Endodermal cell (in vitro differentiated cells): ENCODE results near the gene CPED1. TPM values are rescaled to one million over a fixed set of nuclear protein-coding genes. Genes with fewer than 3 reads are reported as not detected.

Experiments used
- DNase-seq: peaks from one replicate; pipeline ENCODE4 v3.0.0-alpha.2; 2017
- H3K27ac ChIP-seq: 2 replicates; pipeline ENCODE4 v1.5.1; 2013; ENCODE audit warnings: mild to moderate bottlenecking, low read depth, low read length, moderate library complexity
- H3K27me3 ChIP-seq: 2 replicates; pipeline ENCODE4 v1.6.1; 2013; ENCODE audit warnings: mild to moderate bottlenecking, low read length, moderate library complexity; ENCODE audit not compliant: insufficient read depth, control insufficient read depth, poor library complexity, severe bottlenecking
- H3K36me3 ChIP-seq: 2 replicates; pipeline ENCODE4 v1.7.0; 2013; ENCODE audit warnings: mild to moderate bottlenecking, low read length, moderate library complexity; ENCODE audit not compliant: control insufficient read depth, insufficient read depth
- H3K4me1 ChIP-seq: one replicate; pipeline ENCODE4 v1.7.0; 2013; ENCODE audit warnings: low read length; ENCODE audit not compliant: control insufficient read depth, insufficient read depth
- H3K4me3 ChIP-seq: 2 replicates; pipeline ENCODE4 v1.5.1; 2013; ENCODE audit warnings: mild to moderate bottlenecking, low read length, moderate library complexity
- H3K9ac ChIP-seq: 2 replicates; pipeline ENCODE4 v1.6.1; 2013; ENCODE audit warnings: mild to moderate bottlenecking, low read length, moderate library complexity; ENCODE audit not compliant: poor library complexity, severe bottlenecking; ENCODE audit errors: extremely low read depth
- H3K9me3 ChIP-seq: 2 replicates; pipeline ENCODE4 v1.6.1; 2013; ENCODE audit warnings: mild to moderate bottlenecking, low read length, moderate library complexity; ENCODE audit not compliant: control insufficient read depth
- H3K27ac Mint-ChIP-seq: 2 replicates; pipeline ENCODE4 v1.8.0; 2020; ENCODE audit warnings: mixed read lengths
- H3K27me3 Mint-ChIP-seq: 2 replicates; pipeline ENCODE4 v1.8.0; 2021; ENCODE audit warnings: mild to moderate bottlenecking, mixed read lengths; ENCODE audit not compliant: insufficient read depth
- H3K36me3 Mint-ChIP-seq: 2 replicates; pipeline ENCODE4 v1.8.0; 2020; ENCODE audit warnings: low read depth, mixed read lengths
- H3K4me1 Mint-ChIP-seq: 2 replicates; pipeline ENCODE4 v1.8.0; 2020; ENCODE audit warnings: mixed read lengths
- H3K4me3 Mint-ChIP-seq: 2 replicates; pipeline ENCODE4 v1.8.0; 2020; ENCODE audit warnings: mild to moderate bottlenecking, moderate library complexity, mixed read lengths
- H3K9me3 Mint-ChIP-seq: 2 replicates; pipeline ENCODE4 v1.8.0; 2020; ENCODE audit warnings: mild to moderate bottlenecking, mixed read lengths
- CTCF ChIP-seq: fragments of 200-600 bp; sonication (generic); conservative IDR thresholded peaks from 2 replicates; pipeline ENCODE4 v1.5.0; 2021; ENCODE audit warnings: antibody characterized with exemption, mild to moderate bottlenecking
- WGBS, 2 experiments: methylation state at CpG; one replicate each; pipeline versions ENCODE4 v1.1.5 to v1.1.7; 2013; ENCODE audit warnings: missing lambda C conversion rate in 2 of 2, mixed read lengths in 1 of 2; ENCODE audit not compliant: insufficient coverage in 1 of 2, insufficient read length in 1 of 2; 5-methylcytosine and 5-hydroxymethylcytosine counted together
- total RNA-seq, 2 donors: library from RNA; stranded (reverse); fragmentation: NEBNext Ultra II Directional in 1 of 2; extraction: Animal tissue kit (Norgen Biotek cat#: 25700) in 1 of 2; gene quantifications; 2 replicates in 1 of 2; 3 replicates in 1 of 2; pipeline ENCODE4 v1.2.1, GENCODE V29; 2021

CPED1 gene
- total RNA-seq, 2 donors from 2014 or later, result 1.1 TPM; not detected in 1

DNA sequence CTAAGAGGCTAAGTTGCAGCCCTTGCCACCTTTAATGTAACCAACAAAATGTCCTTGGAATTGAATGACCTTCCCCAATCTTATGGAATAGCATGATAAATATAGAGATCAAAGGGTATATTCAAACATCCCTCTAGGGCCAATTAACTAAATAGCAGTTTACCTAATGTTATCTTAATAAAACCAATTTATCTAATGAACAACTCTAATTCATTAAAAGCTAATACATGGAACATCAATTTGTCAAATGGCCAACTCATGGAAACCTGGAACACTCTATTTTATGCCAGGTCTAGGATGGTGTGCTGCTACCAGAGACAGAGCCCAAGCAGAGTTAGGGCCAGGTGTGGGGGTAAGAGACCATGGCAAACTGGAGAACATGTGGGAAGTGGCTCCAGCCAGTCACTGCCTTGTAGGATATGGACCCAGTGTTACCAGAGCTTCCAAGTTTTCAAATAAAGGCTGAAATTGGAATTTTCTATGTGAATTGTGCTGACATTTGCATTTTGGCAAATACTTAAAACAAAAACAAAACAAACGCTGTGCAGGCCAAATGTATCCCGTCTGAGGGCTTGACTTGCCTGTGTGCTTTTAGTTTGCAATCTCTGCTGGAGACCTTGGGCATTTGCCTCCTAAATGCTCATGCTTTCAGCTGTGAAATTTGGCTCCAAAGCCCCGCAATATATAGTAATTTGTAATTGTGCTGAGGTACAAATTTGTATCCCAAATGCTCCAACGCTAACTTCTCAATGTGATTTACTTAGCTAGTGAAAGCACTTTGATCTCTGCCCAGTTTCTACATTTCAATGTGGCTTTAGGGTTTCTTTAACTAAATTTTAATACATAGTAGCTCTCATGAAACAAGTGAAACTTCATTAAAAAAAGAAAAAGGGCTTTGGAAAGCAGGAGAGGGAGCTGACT is 55.1 kb downstream of the CPED1 start:
- H3K36me3 Mint-ChIP-seq, result no peaks in the 10 kb centered on the region
- H3K9me3 Mint-ChIP-seq, result peaks cover 2% of the 10 kb centered on the region
- Histone ChIP-seq H3K9me3 (no peaks in the 10 kb centered on the region), H3K36me3 (no peaks in the 10 kb centered on the region), H3K4me1 (no peaks in the 10 kb centered on the region), H3K27me3 (no peaks in the 10 kb centered on the region), H3K9ac (no peak overlapping the region), H3K27ac (no peak overlapping the region), H3K4me3 (no peak overlapping the region)
- no peaks in the 10 kb centered on the region for H3K27me3 Mint-ChIP-seq
- H3K27ac Mint-ChIP-seq, result no peak overlapping the region
- DNase-seq, result no peak
- H3K4me3 Mint-ChIP-seq, result no peak overlapping the region
- TF ChIP-seq CTCF, result no peak
- peaks cover 2% of the 10 kb centered on the region for H3K4me1 Mint-ChIP-seq
- WGBS, 2 experiments, result 89 to 94% methylated on average over 2 to 4 of the region's 4 CpGs

- Histone ChIP-seq H3K9ac (no peak overlapping the region), H3K9me3 (no peaks in the 10 kb centered on the region), H3K27ac (no peak overlapping the region), H3K4me3 (no peak overlapping the region), H3K4me1 (peaks cover 2% of the 10 kb centered on the region), H3K36me3 (no peaks in the 10 kb centered on the region), H3K27me3 (no peaks in the 10 kb centered on the region)
- WGBS, 2 experiments, result 83 to 95% methylated on average over 1 of the region's 1 CpG
- Mint-ChIP-seq H3K4me3 (no peak overlapping the region), H3K4me1 (peaks cover 13% of the 10 kb centered on the region), H3K36me3 (no peaks in the 10 kb centered on the region), H3K9me3 (peaks cover 2% of the 10 kb centered on the region), H3K27me3 (no peaks in the 10 kb centered on the region), H3K27ac (no peak overlapping the region)
- no peak for DNase-seq
- no peak for TF ChIP-seq CTCF
These were observed 56.6 kb downstream of the CPED1 start for GRCh38 chr7:121045090-121045489.

GRCh38 chr7:121046009-121046408 is 57.5 kb downstream of the CPED1 start:
- no peaks in the 10 kb centered on the region for H3K9me3 ChIP-seq
- Mint-ChIP-seq H3K4me1 (peaks cover 15% of the 10 kb centered on the region), H3K9me3 (peaks cover 2% of the 10 kb centered on the region), H3K4me3 (no peak overlapping the region), H3K27ac (no peak overlapping the region), H3K36me3 (no peaks in the 10 kb centered on the region), H3K27me3 (no peaks in the 10 kb centered on the region)
- H3K36me3 ChIP-seq, result no peaks in the 10 kb centered on the region
- no peak for DNase-seq
- no peak overlapping the region for H3K4me3 ChIP-seq
- no peak overlapping the region for H3K27ac ChIP-seq
- no peak for TF ChIP-seq CTCF
- 91% methylated on average over 4 of the region's 4 CpGs; no CpG with 5 or more reads in 1 of the 2 experiments for WGBS, 2 experiments
- H3K9ac ChIP-seq, result no peak overlapping the region
- H3K27me3 ChIP-seq, result no peaks in the 10 kb centered on the region
- H3K4me1 ChIP-seq, result peaks cover 2% of the 10 kb centered on the region
